Uterus (tissue), 2 donors: Measurements from ENCODE around the gene KIAA1217.

Experiments
- POLR2A ChIP-seq, 2 donors: fragments of 450-650 bp; IDR thresholded peaks; one replicate each; pipeline ENCODE4 v1.6.1; 2016; ENCODE audit warnings: antibody characterized with exemption in 2 of 2, mild to moderate bottlenecking in 1 of 2, moderate library complexity in 1 of 2
- TF ChIP-seq, protein P1 (sequence below), 4 experiments: fragments of 200-600 bp in 2 of 4; fragments of 450-650 bp in 2 of 4; sonication (generic) in 2 of 4; IDR thresholded peaks; one replicate each; pipeline ENCODE4 v1.5.1; 2016 to 2019; ENCODE audit warnings: antibody characterized with exemption in 4 of 4, mild to moderate bottlenecking in 2 of 4, moderate library complexity in 1 of 4

DNA sequence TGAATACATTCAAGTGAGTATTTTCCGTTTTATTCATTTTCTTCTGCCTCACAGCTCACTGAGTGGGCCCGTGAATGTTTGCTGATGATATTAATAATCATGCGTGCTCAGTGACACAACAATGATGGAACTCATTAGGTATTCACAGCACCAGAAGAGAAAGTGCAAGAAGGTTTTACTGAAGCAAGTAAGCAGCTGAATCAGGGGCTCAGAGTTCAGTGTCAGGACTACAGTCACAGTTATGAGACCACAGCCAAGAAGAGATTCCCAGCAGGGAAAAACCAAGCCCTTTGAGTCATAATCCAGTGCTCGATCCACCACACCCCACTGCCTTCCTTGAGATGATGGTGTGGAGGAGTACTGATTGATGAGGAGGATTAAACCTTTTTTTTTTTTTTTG is 247.4 kb downstream of the KIAA1217 start:
- TF ChIP-seq, protein P1, sequence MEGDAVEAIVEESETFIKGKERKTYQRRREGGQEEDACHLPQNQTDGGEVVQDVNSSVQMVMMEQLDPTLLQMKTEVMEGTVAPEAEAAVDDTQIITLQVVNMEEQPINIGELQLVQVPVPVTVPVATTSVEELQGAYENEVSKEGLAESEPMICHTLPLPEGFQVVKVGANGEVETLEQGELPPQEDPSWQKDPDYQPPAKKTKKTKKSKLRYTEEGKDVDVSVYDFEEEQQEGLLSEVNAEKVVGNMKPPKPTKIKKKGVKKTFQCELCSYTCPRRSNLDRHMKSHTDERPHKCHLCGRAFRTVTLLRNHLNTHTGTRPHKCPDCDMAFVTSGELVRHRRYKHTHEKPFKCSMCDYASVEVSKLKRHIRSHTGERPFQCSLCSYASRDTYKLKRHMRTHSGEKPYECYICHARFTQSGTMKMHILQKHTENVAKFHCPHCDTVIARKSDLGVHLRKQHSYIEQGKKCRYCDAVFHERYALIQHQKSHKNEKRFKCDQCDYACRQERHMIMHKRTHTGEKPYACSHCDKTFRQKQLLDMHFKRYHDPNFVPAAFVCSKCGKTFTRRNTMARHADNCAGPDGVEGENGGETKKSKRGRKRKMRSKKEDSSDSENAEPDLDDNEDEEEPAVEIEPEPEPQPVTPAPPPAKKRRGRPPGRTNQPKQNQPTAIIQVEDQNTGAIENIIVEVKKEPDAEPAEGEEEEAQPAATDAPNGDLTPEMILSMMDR (IDR thresholded peaks at IDR 0.05), result no peak
- TF ChIP-seq POLR2A (IDR thresholded peaks at IDR 0.05), result no peak
